Stimulated activated CD8-positive, alpha-beta memory T cell treated with anti-CD3 and anti-CD28 coated beads, Interleukin-15, amount 100 ng/mL, for 1 hour (primary cell): ENCODE measurements around the gene DDX27.
A peak's percentile ranks its signal among the peaks of the same experiment; 100 is the strongest.
"Not testable (repeated sequence)": the region's sequence is repeated elsewhere in the genome, so short reads cannot be mapped to it uniquely, and the experiment has no call there.

Source experiments
- DNase-seq: peaks from one replicate; pipeline ENCODE4 v3.0.0-alpha.2; 2020; ENCODE audit warnings: low read depth

The DDX27 gene

DNA sequence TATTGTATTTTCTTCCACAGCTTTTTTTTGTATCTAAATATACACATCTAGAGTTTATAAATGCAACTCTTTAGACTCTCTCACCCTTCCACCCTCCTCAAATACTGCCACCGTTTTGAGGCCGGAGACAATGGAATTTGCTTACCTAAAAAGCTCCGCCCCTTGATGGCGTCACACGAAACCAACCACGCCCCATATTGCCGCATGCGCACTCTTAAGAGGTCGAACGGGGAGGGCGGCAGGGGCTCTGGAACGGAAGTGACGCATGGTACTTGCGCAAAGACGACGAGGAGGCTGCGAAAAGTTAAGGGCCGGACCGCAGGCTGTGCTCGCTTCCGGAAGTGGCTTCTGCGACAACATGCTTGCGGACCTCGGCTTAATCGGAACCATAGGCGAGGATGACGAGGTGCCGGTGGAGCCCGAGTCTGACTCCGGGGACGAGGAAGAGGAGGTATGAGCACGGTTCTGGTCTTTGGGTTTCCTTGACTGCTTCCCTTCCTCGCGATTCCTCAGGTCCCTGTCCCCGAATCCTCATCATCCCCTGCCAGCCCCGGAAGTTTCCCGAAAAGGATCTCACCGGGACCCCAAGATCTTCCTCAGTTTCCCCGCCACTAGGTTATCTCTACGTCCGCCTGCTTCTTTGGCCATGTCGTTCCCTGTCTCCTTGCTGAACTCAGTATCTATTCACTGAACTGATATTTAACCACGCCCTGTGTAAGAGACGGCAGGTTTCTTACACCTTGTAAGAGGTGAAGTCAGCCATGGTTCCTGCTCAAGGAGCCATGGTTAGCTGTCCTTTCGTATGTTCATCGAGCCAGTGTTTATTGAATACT lies at the start of gene DDX27:
Gene DDX27, plus strand, starts transcription at position 326 of the 833 bp plus-strand sequence. Its CDS starts 33 bp downstream, at position 359.
- DNase-seq, result peak; percentile 96

DNA sequence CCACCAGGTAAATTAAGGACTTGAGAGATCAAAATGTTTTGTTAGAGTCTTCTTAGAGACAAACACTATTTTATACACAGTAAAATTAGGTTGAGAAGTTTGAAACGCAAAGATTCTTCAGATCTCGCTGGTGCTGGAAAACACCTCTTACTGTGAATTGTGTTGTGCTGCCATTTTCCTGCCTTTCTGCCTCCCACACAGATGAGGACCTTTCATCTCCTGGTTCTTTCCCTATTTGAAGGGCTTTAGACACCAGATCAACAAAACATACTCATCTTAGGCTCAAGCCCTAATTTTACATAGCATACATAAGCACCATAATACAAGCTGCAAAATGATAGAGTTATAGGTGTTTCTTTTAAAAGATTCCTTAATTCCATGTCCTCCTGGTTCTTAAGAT lies 49.7 kb upstream of the DDX27 start:
- DNase-seq, result no peak

DNA sequence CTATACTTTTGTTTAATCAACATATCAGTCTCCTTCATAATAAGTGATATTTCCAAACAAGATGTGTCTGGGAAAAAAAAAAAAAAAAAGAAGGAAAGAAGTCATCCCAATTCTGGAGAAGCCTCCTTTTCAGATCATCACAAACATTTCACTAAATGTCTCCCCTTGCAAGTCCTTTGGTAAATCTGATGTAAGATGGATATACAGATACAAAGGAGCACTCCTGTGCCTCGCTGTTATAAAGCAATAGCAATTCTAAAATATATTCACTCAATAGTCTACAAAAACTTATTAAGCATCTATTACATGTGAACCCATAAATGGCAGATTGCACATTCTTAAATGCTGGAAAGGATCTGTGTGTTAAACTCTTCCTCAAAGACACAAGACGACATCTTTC lies 48.5 kb upstream of the DDX27 start:
- DNase-seq, result no peak

DNA sequence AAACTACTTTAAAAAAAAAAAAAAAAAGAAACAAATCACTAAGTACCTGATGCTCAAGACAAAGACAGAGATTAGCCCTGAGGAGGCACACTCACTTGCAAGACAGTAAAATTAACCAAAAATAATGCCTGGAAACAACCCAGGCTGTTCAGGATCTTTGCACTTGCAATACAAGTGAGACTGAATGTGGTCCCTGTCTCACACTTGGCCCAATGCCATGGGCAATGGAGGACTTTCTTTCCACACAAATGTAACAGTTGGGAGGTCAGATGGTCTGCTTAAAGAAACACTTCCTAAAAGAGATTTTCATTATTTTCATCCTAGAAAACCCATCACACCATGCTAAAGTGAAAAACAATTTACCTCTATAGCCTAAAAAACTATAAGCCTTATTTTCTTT lies 47.3 kb upstream of the DDX27 start:
- DNase-seq, result no peak

DNA sequence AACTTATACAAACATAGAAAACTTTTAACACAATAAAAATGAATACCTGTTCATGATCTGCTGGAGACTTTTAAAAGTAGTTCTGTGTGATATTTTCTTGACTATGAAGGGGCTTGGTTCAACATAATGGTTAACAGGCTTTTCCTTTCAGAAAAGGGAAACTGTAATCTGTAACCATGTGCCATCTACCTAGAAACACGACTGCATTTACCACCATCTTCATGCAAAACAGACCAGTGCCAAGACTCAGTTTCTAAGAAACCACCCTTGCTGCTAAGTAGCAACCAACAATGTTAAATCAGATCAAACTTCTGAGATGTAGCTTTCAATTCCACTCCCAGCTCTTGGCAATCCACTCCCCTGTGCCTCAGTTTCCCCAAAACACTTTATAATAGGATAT lies 46.8 kb upstream of the DDX27 start:
- no peak for DNase-seq

DNA sequence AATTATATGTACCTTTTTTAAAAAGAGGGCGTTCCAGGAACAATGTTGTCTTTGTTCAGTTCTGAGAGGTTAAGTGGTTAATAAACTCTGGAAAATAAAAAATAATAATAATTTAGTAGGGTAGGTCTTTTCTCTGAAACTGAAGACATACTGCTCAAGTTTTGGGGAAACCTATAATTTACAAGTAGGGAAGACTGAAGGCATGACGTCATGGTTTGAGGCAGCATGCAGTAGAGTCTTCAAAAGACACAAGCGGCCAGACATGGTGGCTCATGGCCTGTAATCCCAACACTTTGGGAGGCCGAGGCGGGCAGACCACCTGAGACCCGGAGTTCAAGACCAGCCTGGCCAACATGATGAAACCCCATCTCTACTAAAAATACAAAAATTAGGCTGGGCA lies 45.0 kb upstream of the DDX27 start:
- no peak for DNase-seq

GRCh38 chr20:49179368-49180277 lies 39.6 kb upstream of the DDX27 start:
- DNase-seq, result no peak

DNA sequence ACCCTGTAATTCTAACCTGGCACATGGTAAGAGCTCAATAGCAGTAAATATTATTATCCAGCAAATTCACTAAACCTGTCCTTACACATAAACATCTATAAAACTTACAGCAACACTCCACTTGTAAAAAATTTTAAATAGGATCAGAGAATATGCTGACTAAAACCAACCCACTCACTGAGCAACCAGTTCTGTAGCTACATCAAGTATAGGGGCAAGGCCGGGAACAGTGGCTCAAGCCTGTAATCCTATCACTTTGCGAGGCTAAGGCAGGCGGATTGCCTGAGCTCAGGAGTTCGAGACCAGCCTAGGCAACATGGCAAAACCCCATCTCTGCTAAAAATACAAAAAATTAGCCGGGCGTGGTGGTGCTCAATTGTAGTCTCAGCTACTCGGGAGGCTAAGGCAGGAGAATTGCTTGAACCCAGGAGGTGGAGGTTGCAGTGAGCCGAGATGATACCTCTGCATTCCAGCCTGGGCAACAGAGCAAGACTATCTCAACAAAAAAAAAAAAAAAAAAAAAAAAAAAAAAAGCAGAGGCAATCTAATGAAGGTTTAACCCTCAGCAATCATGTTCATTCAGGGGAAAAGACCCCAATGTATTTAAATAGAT lies 37.8 kb upstream of the DDX27 start:
- DNase-seq, result no peak

DNA sequence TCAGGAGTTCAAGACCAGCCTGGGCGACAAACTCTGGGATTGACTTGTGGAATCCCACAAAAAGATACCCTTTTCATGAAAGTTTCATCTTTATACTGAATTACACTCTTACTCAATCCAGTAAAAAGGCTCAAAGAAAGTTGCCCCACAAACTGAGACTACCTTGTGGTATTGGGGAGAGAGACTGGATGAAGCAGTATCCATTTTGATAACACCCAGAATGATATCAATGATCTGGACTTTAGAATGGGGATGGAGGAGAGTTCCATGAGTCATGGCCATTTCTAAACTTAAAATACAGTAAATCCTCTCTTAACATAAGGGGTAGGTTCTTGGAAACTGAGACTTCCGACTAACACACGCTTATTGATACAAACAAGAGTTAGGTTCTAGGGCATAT lies 35.8 kb upstream of the DDX27 start:
- no peak for DNase-seq

- not testable (repeated sequence) for DNase-seq
These were observed 35.1 kb upstream of the DDX27 start for GRCh38 chr20:49184084-49184501.

- DNase-seq, result no peak
These were observed 34.5 kb upstream of the DDX27 start for GRCh38 chr20:49184691-49185070.

- DNase-seq, result no peak
These were observed 34.0 kb upstream of the DDX27 start for GRCh38 chr20:49185071-49185761.

DNA sequence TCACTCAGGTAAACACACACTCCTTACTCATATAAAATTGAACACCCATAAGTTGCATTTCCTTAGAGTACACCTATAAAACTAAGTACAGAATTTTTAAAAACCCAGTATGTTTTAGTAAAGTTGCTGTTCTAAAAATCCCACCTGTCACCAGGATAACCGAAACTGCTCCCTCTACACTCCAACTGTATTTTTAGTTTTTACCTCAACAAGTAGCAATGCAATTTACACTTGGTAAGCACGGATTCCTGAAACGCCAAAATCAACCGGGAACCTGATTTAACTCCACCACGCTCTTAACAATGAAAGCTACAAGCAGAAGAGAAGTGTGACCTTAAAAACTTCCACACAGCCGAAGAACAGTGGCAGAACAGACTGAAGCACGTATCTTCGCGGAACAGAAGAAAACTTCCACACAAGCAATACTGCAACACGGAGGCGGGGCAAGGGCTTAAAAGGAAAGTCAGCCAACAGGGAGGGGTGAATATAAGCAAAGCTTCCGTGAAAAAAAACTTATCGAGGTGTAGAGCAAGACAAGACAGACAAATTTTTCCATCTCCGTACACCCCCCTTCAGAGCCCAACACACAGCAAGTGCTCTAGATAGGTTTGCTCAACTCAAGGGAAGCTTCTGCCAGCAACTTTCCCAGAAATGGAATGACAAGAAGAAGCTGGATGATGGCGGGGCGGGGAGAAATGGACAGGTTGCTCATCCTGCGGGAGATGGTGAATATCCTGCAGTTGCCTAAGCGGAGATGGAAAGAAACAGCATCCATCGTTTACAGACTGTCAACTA lies 32.5 kb upstream of the DDX27 start:
- DNase-seq, result peak; percentile 44

GRCh38 chr20:49187330-49187850 lies 31.8 kb upstream of the DDX27 start:
- DNase-seq, result no peak

DNA sequence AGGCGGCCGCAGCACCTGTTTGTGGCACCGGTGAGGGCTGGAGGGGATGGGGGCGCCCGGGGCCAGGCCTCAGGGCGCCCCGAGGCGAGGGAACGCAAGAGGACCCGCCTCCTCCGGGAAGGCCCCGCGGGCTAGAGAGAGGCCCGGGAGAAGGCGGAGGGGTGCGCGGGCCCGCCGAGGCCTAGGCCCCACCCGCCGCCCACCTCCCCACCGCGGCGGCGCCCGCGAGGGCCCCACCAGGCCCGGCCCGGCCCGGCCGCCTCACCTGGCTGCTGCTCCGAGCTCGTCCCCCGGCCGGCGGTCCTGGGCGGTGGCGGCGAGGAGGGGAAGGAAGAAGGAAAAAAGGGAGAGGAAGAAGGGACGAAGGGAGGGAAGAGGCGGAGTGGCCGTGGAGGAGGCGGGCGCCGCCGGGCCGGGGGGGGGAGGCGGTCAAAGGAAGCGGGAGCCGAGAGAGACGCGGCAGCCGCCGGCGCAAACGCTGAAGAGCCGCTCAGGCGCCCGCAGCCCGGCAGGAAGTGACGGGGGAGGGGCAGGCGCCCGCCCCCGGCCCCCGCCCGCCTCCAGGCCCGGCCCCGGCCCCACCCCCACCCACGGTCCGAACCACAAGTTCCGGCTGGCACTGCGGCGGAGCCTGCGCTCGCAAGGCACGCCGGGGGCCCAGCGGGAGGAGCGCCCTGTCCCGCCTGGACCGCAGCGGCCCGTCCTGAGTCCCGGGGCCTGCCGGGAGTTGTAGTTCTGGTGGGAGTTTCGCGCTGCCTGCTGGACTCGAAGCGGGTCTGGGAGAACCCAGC lies 31.2 kb upstream of the DDX27 start, which contains the start of gene STAU1:
Gene STAU1, minus strand, starts transcription at position 484 of the 791 bp plus-strand sequence. CDS start 22,133 bp downstream, outside the sequence.
- DNase-seq, result peak; percentile 77

DNA sequence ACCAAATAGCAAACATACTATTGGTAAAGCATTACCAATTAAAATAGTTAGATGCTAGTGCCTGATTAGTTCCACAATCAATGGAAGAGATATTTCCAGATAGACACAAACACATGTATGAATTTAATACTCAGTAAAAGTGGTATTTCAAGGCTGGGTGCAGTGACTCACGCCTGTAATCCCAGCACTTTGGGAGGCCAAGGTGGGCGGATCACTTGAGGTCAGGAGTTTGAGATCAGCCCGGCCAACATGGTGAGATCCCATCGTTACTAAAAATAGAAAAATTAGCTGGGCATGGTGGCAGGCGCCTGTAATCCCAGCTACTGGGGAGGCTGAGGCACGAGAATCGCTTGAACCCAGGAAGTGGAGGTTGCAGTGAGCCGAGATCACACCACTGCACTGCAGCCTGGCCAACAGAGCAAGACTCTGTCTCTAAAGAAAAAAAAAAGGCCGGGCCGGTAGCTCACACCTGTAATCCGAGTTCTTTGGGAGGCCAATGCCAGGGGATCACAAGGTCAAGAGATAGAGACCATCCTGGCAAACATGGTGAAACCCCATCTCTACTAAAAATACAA lies 26.2 kb upstream of the DDX27 start:
- not testable (repeated sequence) for DNase-seq

DNA sequence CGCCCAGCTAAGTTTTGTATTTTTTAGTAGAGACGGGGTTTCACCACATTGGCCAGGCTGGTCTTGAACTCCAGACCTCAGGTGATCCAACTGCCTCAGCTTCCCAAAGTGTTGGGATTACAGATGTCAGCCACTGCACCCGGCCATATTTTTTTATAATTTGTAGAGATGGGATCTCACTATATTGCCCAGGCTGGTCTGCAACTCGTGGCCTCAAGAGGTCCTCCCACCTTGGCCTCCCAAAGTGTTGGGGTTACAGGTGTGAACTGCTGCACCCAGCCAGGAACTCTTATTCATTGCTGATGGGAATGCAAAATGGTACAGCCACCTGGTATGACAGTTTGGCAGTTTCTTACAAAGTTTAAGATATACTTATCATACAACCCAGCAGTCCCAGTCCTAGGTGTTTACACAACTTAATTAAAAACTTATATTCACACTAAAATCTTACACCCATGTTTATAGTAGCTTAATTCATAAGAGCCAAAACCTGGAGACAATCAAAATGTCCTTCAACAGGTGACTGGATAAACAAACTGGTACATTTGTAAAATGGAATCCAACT lies 19.4 kb upstream of the DDX27 start:
- no peak for DNase-seq

DNA sequence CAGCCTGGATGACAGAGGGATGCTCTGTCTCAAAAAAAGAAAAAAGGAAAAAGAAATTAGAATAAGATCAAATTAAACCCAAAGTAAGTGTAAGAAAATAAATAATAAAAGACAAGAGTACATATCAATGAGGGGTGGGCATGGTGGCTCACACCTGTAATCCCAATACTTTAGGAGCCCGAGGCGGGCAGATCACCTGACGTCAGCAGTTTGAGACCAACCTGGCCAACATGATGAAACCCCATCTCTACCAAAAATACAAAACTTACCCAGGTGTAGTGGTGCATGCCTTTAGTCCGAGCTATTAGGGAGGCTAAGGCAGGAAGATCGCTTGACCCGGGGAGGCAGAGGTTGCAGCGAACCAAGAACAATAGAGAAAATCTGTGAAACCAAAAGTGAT lies 16.2 kb upstream of the DDX27 start:
- DNase-seq, result no peak

GRCh38 chr20:49203746-49204145 lies 15.5 kb upstream of the DDX27 start:
- no peak for DNase-seq
